Tracheal epithelial cell (primary cell): ENCODE results near the gene PLEKHG3. TPM values are rescaled to one million over a fixed set of nuclear protein-coding genes. Genes with fewer than 3 reads are reported as not detected.

ENCODE experiments used
- total RNA-seq: library from RNA; depleted of rRNA; stranded (reverse); fragments of >200 nt; gene quantifications from 2 replicates; pipeline ENCODE4 v1.2.1, GENCODE V29; 2014

PLEKHG3 gene
- 56.1 and 101 TPM in 2 replicates for total RNA-seq

GRCh38 chr14:64704143-64704742, at the start of gene PLEKHG3:
Gene PLEKHG3 (plus strand): TSS chr14:64704424. CDS start chr14:64727632, 23,208 bp downstream.

Other genes with a start within 250 kb of the PLEKHG3 start
- gene AKAP5, start 238.9 kb upstream of the PLEKHG3 start, total RNA-seq = under 0.01 and 0.72 TPM in 2 replicates
- gene ZBTB25, start 200.6 kb upstream of the PLEKHG3 start, total RNA-seq = 4.9 and 6.0 TPM in 2 replicates
- 32.8 and 40.7 TPM in 2 replicates for gene ZBTB1, start 199.7 kb upstream of the PLEKHG3 start, total RNA-seq
- gene HSPA2, start 163.7 kb upstream of the PLEKHG3 start, total RNA-seq = 3.4 and 8.4 TPM in 2 replicates
- gene PPP1R36, start 154.5 kb upstream of the PLEKHG3 start, total RNA-seq = 0.72 and 0.85 TPM in 2 replicates
- gene SPTB, start 175.5 kb downstream of the PLEKHG3 start, total RNA-seq = under 0.01 TPM in 1 of 2 replicates, not detected in the other
- 30.9 and 39.5 TPM in 2 replicates for gene CHURC1, start 210.0 kb downstream of the PLEKHG3 start, total RNA-seq
- 2.2 and 4.3 TPM in 2 replicates for gene GPX2, start 238.3 kb downstream of the PLEKHG3 start, total RNA-seq